OCI-LY7 (cell line): ENCODE results near the gene EHD4. TPM values are rescaled to one million over a fixed set of nuclear protein-coding genes. Genes with fewer than 3 reads are reported as not detected.

Experiments
- BruUV-seq: library from RNA; stranded (reverse); fragments of 400-500 nt; replicated peaks from 2 replicates; lab custom pipeline; 2021; lab: Mats Ljungman, UMichigan
- CTCF ChIA-PET: fragments of 300-600 bp; sonication (Branson Sonifier 250); formaldehyde crosslinking; loops from one replicate; lab custom pipeline; 2022; ENCODE audit warnings: antibody characterized with exemption; ENCODE audit not compliant: unreplicated experiment; lab: Charles Lee
- POLR2A ChIA-PET: fragments of 300-600 bp; sonication (Branson Sonifier 250); formaldehyde crosslinking; loops from one replicate; lab custom pipeline; 2022; ENCODE audit warnings: antibody characterized with exemption; lab: Charles Lee
- DNase-seq: peaks from one replicate; pipeline ENCODE4 v3.0.0-alpha.2; 2015; ENCODE audit warnings: low spot score
- H2AFZ ChIP-seq: fragments of 200-600 bp; sonication (generic), shearing (Covaris generic); 2 replicates; pipeline ENCODE4 v1.6.1; 2014; ENCODE audit warnings: mild to moderate bottlenecking, antibody characterized with exemption, low read length, moderate library complexity
- H3K27ac ChIP-seq: fragments of 200-600 bp; sonication (generic); 2 replicates; pipeline ENCODE4 v1.5.1; 2014; ENCODE audit warnings: mixed run types, low read depth, mild to moderate bottlenecking, moderate library complexity, low read length, inconsistent platforms; ENCODE audit not compliant: poor library complexity, severe bottlenecking
- H3K36me3 ChIP-seq: fragments of 200-600 bp; sonication (generic); 2 replicates; pipeline ENCODE4 v1.6.1; 2014; ENCODE audit warnings: mild to moderate bottlenecking, antibody characterized with exemption, low read length, moderate library complexity, mixed read lengths; ENCODE audit not compliant: insufficient read depth
- H3K4me1 ChIP-seq: fragments of 200-600 bp; sonication (generic); 2 replicates; pipeline ENCODE4 v1.5.1; 2014; ENCODE audit warnings: mild to moderate bottlenecking, low read length; ENCODE audit not compliant: insufficient read depth, poor library complexity, severe bottlenecking
- H3K4me2 ChIP-seq: fragments of 200-600 bp; sonication (generic); 2 replicates; pipeline ENCODE4 v1.6.1; 2014; ENCODE audit warnings: mild to moderate bottlenecking, low read length
- H3K4me3 ChIP-seq: fragments of 200-600 bp; sonication (generic); 2 replicates; pipeline ENCODE4 v1.5.1; 2014; ENCODE audit warnings: mild to moderate bottlenecking, low read depth, low read length; ENCODE audit not compliant: poor library complexity, severe bottlenecking
- H3K79me2 ChIP-seq: fragments of 200-600 bp; sonication (generic); 2 replicates; pipeline ENCODE4 v1.6.1; 2016; ENCODE audit warnings: low read depth, mild to moderate bottlenecking, low read length, moderate library complexity, mixed read lengths; ENCODE audit not compliant: insufficient read depth
- H3K9me2 ChIP-seq: fragments of 200-600 bp; sonication (generic); 2 replicates; pipeline ENCODE4 v1.6.1; 2016; ENCODE audit warnings: mild to moderate bottlenecking, low read length, mixed read lengths; ENCODE audit not compliant: insufficient read depth
- H3K9me3 ChIP-seq: fragments of 200-600 bp; sonication (generic); 2 replicates; pipeline ENCODE4 v1.6.1; 2014; ENCODE audit warnings: mild to moderate bottlenecking, mixed run types, low read length, mixed read lengths
- H4K20me1 ChIP-seq: fragments of 200-600 bp; sonication (generic); 2 replicates; pipeline ENCODE4 v1.6.1; 2014; ENCODE audit warnings: mild to moderate bottlenecking, antibody characterized with exemption, low read length, moderate library complexity, mixed read lengths; ENCODE audit not compliant: insufficient read depth
- EZH2phosphoT487 ChIP-seq: fragments of 200-600 bp; sonication (generic); IDR thresholded peaks from 2 replicates; pipeline ENCODE4 v1.6.1; 2018; ENCODE audit warnings: low read depth, borderline replicate concordance, mild to moderate bottlenecking, mixed run types, antibody characterized with exemption, low read length, moderate library complexity, mixed read lengths
- intact Hi-C: fragments of 100-400 bp; cut with micrococcal nuclease; formaldehyde crosslinking; loops from one replicate; pipeline ENCODE4 v1.10.0; 2022; ENCODE audit not compliant: unreplicated experiment
- total RNA-seq, 2 experiments: library from RNA; depleted of rRNA in 1 of 2; stranded (reverse); fragments of >200 nt in 1 of 2; shearing (Covaris generic) in 1 of 2; gene quantifications; 2 replicates each; pipeline ENCODE4 v1.2.3, GENCODE V29; 2014 to 2022
- TF ChIP-seq, protein P1 (sequence below): fragments of 200-600 bp; sonication (generic); conservative IDR thresholded peaks from 2 replicates; pipeline ENCODE4 v1.5.1; 2014; ENCODE audit warnings: mild to moderate bottlenecking, antibody characterized with exemption, low read length, moderate library complexity, mixed read lengths

Gene EHD4
- total RNA-seq, 2 experiments from 2014 or later = 13.5 to 19.4 TPM

DNA sequence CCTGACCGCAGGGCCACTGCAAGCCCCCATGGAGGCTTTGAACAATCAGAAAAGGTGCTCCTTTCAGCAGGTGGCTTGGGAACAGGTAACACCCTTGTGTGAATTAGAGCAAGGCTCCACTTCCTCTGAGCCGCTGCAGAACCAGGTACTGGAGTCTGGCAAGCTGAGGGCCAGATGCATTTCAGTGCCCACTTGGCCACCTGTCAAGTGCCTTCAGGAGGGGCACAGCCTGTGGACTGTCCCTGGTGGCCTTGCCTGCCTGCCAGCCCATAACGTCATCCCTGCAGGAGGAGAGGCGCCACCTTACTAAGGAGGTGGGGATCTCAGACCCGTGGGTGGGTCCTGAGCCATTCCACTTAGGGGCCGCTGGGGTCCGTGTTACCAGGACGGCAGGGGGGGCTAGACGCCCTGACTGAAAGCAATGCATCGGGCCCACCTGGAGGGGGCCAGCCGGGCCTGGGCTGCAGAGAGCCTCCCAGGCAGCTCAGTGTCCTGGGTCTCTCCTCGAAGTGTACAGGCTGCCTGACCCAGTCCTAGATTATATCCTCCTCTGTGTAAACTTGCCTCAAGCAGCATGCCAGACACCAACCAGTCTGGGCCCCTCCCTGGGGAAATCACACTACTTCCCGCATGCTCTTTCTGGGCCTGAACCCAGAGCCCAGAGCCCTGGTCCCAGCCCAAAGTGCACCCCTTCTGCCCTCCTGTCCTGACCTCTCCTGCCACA, 94.6 kb downstream of the EHD4 start:
- Histone ChIP-seq H3K4me2 (no peak overlapping the region), H4K20me1 (no peaks in the 10 kb centered on the region), H3K4me3 (no peak overlapping the region), H3K36me3 (no peaks in the 10 kb centered on the region), H3K79me2 (no peaks in the 10 kb centered on the region), H3K9me3 (no peaks in the 10 kb centered on the region), H3K27ac (no peak overlapping the region), H2AFZ (no peak overlapping the region), H3K9me2 (no peaks in the 10 kb centered on the region), H3K4me1 (no peaks in the 10 kb centered on the region)
- no peak for TF ChIP-seq EZH2phosphoT487
- TF ChIP-seq, protein P1, sequence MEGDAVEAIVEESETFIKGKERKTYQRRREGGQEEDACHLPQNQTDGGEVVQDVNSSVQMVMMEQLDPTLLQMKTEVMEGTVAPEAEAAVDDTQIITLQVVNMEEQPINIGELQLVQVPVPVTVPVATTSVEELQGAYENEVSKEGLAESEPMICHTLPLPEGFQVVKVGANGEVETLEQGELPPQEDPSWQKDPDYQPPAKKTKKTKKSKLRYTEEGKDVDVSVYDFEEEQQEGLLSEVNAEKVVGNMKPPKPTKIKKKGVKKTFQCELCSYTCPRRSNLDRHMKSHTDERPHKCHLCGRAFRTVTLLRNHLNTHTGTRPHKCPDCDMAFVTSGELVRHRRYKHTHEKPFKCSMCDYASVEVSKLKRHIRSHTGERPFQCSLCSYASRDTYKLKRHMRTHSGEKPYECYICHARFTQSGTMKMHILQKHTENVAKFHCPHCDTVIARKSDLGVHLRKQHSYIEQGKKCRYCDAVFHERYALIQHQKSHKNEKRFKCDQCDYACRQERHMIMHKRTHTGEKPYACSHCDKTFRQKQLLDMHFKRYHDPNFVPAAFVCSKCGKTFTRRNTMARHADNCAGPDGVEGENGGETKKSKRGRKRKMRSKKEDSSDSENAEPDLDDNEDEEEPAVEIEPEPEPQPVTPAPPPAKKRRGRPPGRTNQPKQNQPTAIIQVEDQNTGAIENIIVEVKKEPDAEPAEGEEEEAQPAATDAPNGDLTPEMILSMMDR = no peak
- POLR2A ChIA-PET = no interaction called here
- DNase-seq = no peak
- no TSS peak for BruUV-seq
- CTCF ChIA-PET = no interaction called here
- intact Hi-C loops = no loop called here

DNA sequence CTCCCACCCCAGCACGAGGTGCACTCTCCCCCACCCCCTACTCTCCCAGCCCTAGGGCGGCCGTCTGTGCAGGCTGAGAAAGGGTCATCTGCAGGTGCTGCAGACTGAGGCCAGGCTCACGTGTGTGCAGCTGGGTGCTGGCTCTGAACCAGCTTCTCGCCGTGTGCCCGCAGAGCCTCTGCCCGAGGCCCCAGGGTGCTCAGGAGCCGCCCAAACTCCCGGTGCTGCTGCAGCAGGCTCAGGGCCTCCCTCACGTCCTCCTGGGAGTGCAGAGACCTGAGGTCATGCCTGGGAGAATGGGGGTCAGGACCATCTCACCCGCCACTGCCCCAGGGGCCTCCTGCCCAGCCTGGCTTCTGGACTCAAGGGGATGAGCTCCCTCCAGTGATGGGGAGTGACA, 95.7 kb downstream of the EHD4 start:
- H3K4me1 ChIP-seq = no peaks in the 10 kb centered on the region
- H3K4me2 ChIP-seq = no peak overlapping the region
- no peaks in the 10 kb centered on the region for H3K9me3 ChIP-seq
- intact Hi-C loops = no loop called here
- H3K79me2 ChIP-seq = no peaks in the 10 kb centered on the region
- ChIA-PET POLR2A (no interaction called here), CTCF (no interaction called here)
- TF ChIP-seq EZH2phosphoT487 = no peak
- TF ChIP-seq, protein P1 = no peak
- no peaks in the 10 kb centered on the region for H3K9me2 ChIP-seq
- BruUV-seq = no TSS peak
- H3K36me3 ChIP-seq = no peaks in the 10 kb centered on the region
- DNase-seq = no peak
- H3K4me3 ChIP-seq = no peak overlapping the region
- no peak overlapping the region for H3K27ac ChIP-seq
- no peak overlapping the region for H2AFZ ChIP-seq
- H4K20me1 ChIP-seq = no peaks in the 10 kb centered on the region

DNA sequence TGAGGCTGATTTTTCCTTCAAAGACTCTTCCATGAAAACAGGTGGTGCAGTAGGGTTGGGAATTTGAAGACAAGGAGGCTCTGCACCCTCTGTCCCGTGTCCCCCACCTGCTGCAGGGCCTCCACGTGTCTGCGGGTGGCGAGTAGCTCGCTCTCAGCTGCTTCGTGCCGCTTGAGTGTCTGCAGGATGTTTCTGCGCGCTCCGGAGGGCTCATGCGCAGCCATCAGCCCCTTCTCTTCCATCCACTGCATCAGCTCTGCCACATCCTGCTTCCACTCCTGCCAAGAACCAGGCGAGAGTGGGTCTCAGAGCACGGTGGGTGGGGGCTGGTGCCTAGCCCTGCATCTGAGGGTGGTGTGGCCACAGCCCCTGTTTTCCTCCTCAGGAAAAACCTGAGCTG, 96.3 kb downstream of the EHD4 start:
- Histone ChIP-seq H3K79me2 (no peaks in the 10 kb centered on the region), H3K9me2 (no peaks in the 10 kb centered on the region), H3K4me2 (no peak overlapping the region), H3K9me3 (no peaks in the 10 kb centered on the region), H3K4me3 (no peak overlapping the region), H3K4me1 (no peaks in the 10 kb centered on the region), H3K27ac (no peak overlapping the region), H4K20me1 (no peaks in the 10 kb centered on the region), H3K36me3 (no peaks in the 10 kb centered on the region), H2AFZ (no peak overlapping the region)
- DNase-seq = peak; percentile 25
- BruUV-seq = no TSS peak
- intact Hi-C loops = no loop called here
- no peak for TF ChIP-seq EZH2phosphoT487
- TF ChIP-seq, protein P1 = no peak
- ChIA-PET POLR2A (no interaction called here), CTCF (no interaction called here)
